HG03135 (cell line): Measurements from ENCODE around the gene ZNF814.
"Not testable (repeated sequence)": the region's sequence is repeated elsewhere in the genome, so short reads cannot be mapped to it uniquely, and the experiment has no call there.

Source experiments
- ATAC-seq: cut with Tn5 transposase; IDR thresholded peaks from one replicate; pipeline ENCODE4 v1.9.1; 2021; ENCODE audit warnings: mild to moderate bottlenecking, moderate library complexity; ENCODE audit not compliant: unreplicated experiment

The ZNF814 gene

DNA sequence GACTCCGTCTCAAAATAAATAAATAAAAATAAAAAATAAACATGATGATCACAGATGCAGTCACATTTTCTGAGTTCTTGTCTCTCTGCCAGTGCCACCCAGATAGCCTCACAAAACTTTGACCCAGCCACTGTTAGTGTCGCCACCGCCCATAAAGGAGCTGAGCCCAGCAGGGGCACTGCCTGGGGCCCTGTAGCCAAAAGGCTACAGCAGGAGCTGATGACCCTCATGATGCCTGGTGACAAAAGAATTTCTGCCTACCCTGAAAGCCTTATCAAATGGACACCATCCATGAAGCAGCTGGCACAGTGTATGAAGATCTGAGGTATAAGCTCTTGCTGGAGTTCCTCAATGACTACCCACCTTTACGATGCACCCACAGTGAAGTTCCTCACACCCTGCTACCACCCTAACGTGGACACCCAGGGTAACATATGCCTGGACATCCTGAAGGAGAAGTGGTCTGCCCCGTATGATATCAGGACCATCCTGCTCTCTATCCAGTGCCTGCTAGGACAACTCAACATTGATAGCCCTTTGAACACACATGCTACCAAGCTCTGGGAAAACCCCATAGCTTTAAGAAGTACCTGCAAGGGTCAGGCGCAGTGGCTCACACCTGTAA lies 20.9 kb downstream of the ZNF814 start:
- no peak for ATAC-seq

DNA sequence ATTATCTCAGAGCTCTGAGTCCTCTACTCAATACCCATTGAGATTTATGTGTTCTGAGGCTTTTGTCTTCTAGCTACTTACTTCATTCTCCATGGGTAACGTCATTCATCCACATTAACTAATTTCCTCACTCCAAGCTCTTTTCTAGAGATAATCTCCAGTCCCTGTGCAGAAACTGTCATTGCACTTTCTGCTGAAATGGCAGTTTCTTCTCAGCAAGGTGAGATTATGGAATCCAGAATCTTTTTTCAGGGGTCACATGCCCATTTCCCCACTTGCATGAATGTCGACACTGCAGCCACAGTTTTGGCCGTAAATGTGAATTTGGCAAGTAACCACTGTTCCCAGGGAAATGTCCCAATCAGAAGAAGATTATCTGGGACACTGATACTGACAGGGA lies 26.5 kb downstream of the ZNF814 start:
- not testable (repeated sequence) for ATAC-seq

DNA sequence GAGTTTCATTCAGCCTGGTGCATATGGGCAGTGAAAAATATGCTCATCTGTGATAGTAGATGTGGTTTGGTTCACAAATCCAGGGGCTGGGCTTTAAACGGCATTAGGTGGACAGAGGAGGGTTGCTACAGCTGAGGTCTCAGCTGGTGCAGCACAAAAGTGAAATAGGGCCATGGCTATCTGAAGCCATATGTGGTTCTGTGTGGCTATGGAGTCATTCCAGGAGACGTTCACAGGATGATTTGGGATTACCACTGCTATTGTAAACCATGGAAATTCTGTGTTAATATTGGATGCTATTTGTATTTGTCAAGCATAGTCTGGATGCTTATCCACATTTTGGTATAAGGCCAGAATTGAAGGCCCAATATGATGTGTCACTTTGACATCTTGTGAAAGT lies 34.7 kb downstream of the ZNF814 start:
- ATAC-seq, result not testable (repeated sequence)

DNA sequence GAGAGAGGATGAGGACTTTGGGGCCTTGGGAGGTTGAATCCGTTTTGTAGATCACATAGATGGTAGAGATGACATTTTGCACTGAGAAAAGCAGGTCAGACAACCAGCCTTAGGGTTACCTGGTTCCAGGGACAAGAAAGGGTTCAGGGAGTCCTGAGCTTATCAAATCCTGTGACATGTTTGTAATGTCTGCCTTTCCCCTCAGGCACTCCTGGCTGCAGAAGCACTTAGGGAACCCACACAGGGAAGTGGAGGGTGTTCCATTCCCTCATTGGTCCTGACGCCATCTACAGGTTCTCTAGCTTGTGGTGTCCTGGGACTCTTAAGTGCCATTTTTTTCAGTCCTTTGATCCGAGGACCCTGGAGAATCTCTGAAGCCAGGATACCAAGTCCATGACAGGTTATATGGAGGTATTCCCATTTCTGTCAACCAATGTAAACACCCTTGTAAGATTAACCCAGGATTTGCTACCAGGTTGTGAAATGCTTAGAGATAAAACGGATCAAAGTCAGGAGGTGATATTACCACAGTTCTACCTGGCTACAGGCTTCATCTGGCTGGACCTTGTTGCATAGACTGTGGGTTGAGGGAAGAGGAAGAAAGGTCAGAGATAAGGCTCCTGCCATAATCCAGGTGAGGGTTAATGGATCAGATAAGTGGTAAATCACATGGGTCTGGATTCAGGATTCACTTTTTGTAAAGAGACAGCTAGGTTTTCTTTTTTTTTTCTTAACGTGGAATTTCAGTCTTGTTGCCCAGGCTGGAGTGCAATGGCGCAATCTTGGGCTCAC lies 36.8 kb downstream of the ZNF814 start:
- not testable (repeated sequence) for ATAC-seq

DNA sequence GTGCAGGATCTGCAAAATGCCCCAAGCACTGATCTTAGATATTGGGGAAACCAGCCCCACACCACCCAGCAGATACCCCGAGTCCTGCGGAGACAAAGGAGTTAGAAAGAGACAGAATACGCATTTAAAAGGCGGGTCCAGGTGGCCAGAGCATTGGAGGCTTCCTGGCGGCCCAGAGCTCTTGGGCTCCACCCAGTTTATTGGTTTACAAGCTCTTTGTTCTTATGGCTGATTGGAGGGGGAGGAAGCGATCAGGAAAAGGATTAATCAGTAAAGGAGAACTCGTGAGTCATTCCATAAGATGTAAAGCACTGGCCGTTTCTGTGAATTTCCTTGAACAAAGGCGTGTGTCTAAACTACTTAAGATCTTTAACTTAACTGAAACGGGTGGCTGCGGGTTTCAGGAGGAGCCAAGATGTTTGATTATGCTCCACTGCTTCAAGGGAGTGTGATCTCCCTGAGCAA lies 38.3 kb downstream of the ZNF814 start:
- no peak for ATAC-seq

DNA sequence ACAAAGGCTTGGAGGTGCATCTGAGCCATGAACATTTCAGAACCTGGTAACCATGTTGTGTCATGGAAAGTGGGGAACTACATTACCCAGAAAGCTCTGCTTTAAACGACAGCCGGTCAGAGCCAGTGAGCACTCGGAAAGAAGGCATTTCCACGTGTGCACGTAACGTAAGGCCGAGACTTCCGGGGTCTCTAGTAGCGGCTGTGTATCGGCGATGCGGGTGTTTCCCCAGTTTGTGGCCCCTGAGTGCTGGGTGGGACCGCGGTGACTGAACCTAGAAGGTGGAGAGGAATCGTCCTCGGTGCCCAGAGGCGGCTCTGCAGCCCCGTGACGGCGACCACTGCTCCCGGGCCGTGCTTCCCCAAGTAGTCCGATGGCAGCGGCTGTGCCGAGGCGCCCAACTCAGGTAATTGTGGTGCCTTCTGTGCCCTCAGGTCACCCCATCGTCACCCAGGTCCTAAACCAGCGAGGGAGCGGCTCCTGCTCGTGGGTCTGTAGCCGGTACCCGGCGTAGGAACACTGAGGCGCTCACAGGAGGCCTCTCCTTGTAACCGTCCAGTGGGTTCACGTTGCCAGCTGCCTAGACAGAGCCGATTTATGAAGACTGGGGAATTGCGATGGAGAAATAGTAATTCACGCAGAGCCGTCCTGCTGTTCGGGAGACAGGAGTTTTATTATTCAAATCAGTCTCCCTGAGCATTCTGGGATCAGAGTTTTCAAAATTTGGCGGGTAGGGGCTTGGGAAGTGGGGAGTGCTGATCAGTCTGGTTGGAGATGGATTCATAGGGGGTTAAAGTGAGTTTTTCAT lies 39.0 kb downstream of the ZNF814 start, which contains the start of gene ZNF587:
TSS of gene ZNF587 (plus strand) at position 194 of the 808 bp plus-strand sequence. CDS start at position 374, 180 bp downstream.
- ATAC-seq, result peak; percentile 95

DNA sequence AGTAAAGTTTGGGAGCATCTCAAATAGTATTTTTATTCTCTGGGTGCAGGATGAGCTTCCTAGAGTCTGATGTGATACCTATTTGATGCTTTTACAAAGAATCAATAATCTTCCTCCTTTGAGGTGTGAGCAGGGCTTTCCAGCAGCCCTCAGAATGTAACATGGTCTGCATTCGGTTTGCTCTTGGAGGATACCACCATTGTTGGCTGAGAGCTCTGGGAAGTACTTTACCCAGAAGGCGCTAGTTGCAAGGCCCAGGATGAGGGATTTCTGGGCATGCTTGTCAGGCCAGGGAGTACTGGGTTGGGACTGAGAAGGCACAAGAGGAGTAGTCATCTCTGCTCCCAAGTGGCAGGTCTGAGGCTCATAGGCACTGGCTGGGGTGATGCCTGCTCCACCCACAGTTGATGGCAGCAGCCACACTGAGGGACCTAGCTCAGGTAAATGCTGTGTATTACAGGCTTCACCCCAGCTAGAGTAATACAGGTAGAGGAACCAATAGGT lies 39.6 kb downstream of the ZNF814 start:
- ATAC-seq, result not testable (repeated sequence)

DNA sequence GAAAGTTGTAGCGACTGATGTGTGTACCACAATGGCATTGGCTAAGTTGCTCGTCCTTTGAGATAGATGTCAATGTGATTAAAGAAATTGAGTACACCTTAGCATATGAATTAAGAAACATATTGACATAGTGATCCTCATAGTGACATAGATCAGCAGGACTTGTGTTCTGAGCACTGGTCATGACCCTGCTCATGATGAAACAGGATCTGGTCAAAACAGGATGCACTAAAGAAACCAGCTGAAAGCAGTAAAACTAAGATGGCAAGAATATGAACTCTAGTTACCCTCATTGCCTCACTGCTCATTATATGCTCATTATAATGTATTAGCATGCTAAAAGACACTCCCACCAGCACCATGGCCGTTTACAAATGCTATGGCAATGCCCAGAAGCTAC lies 41.7 kb downstream of the ZNF814 start:
- not testable (repeated sequence) for ATAC-seq

DNA sequence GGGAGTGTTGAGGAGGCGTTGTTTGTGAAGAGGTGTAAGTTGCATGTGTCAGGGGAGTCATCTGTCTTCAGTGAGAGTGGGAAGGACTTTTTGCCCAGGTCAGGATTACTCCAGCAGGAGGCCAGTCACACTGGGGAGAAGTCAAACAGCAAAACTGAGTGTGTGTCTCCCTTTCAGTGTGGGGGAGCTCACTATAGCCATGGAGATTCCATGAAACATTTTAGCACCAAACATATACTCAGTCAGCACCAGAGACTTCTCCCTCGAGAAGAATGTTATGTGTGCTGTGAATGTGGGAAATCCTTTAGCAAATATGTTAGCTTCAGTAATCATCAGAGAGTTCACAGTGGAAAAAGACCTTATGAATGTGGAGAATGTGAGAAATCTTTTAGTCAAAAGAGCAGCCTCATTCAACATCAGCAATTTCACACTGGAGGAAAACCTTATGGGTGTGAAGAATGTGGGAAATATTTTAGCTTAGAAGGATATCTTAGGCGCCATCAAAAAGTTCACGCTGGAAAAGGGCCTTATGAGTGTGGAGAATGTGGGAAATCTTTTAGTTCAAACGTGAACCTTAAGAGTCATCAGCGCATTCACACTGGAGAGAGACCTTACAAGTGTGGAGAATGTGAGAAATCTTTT lies 47.6 kb downstream of the ZNF814 start:
- ATAC-seq, result no peak

DNA sequence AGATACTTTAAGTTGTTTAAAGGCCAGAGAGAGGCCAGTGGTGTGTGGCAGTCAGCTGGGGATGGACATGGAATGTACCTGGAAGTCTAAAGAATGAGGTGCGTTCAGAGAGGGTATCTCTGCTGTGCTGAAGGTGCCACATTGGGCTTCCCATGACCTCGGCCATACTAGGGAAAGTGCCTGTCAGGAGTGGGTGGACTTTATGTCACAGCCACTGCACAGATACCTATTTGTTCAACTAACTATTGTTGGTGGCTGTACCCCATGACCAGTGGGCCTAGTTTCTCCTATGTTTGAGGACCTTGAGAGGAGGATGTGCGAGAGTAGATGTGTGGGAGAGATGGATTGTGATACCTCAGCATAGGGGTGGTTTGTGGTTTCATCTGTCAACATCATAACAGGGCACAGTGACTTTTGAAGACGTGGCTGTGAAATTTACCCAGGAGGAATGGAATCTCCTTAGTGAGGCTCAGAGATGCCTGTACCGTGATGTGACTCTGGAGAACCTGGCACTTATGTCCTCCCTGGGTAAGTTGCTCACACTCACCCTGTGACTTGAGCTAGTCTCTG lies 50.1 kb downstream of the ZNF814 start:
- ATAC-seq, result not testable (repeated sequence)

DNA sequence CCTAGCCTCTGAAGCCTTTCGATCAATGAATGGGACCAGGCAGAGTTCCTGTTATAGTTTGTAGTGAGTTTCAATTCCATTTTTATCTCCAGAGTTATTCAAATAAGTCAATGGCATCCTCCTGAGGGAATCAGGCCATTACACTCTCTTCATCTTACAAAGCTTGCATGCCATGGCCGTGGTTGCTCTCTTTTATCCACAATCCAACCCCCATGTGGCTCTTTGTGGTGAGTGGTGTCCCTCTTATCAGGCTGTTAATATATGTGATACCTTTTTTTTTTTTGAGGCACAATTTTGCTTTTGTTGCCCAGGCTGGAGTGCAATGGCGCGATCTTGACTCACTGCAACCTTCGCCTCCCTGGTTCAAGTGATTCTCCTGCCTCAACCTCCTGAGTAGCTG lies 51.8 kb downstream of the ZNF814 start:
- ATAC-seq, result not testable (repeated sequence)

DNA sequence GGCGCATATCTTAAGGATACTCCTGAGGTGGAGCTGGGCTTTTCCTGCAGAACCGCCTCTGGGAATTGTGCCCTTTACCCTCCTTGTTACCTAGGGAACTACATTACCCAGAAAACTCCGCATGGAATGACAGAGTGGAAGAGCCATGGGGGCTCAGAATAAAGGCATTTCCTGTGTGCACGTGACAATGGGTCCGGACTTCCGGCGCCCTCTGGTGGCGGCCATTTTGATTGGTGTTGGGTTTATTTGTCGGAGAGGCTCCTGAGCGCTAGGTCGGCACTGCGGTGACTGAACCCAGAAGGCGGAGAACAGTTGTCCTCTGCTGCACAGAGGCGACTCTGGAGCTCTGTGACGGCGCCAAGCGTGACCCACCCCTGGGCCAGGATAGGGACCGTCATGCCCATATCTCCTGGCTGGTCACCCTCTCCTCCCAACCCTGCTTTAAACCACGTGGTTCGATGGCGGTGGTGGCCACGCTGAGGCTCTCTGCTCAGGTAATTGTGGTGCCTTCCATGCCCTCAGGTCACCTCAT lies 58.7 kb downstream of the ZNF814 start, which contains the start of gene ZNF587B:
TSS of gene ZNF587B (plus strand) at position 229 of the 532 bp plus-strand sequence. CDS start at position 459, 230 bp downstream.
- ATAC-seq, result no peak

DNA sequence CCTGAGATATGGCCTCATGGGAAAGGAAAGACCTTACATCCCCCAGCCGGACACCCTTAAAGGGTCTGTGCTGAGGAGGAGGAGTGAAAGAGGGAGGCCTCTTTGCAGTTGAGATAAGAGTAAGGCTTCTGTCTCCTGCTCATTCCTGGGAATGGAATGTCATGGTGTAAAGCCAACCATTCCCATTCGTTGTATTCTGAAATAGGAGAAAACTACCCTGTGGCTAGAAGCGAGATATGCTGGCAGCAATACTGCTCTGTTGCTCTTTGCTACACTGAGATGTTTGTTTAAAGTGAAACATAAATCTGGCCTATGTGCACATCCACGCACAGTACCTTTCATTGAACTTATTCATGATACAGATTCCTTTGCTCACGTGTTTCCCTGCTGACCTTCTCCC lies 59.5 kb downstream of the ZNF814 start:
- no peak for ATAC-seq

DNA sequence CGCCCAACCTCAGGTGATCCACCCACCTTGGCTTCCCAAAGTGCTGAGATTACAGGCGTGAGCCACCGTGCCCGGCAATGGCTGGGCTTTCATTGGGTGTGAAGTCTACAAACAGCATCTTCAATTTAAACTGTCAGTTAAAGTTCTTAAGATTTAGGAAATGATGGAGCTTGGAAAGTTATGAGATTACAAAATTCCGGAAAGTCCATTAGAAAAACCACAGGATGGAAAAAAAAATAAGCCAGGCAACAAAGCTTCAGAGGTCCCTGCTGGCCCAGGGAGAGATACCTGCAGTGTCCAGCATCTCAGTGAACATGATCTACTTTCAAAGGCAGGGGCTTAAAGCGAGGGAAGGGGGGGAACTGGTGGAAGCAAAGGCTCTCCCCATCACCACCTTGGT lies 63.3 kb downstream of the ZNF814 start:
- no peak for ATAC-seq

DNA sequence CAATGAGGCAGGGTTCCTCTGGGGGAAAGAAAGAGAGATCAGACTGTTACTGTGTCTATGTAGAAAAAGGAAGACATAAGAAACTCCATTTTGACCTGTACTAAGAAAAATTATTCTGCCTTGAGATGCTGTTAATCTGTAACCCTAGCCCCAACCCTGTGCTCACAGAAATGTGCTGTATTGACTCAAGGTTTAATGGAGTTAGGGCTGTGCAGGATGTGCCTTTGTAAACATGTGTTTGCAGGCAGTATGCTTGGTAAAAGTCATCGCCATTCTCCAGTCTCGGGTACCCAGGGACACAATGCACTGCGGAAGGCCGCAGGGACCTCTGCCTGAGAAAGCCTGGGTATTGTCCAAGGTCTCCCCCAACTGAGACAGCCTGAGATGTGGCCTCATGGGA lies 65.2 kb downstream of the ZNF814 start:
- not testable (repeated sequence) for ATAC-seq

DNA sequence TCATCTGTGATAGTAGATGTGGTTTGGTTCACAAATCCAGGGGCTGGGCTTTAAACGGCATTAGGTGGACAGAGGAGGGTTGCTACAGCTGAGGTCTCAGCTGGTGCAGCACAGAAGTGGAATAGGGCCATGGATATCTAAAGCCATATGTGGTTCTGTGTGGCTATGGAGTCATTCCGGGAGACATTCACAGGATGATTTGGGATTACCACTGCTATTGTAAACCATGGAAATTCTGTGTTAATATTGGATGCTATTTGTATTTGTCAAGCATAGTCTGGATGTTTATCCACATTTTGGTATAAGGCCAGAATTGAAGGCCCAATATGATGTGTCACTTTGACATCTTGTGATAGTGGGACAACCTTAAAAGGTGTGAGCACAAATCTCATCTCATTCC lies 65.7 kb downstream of the ZNF814 start:
- not testable (repeated sequence) for ATAC-seq

DNA sequence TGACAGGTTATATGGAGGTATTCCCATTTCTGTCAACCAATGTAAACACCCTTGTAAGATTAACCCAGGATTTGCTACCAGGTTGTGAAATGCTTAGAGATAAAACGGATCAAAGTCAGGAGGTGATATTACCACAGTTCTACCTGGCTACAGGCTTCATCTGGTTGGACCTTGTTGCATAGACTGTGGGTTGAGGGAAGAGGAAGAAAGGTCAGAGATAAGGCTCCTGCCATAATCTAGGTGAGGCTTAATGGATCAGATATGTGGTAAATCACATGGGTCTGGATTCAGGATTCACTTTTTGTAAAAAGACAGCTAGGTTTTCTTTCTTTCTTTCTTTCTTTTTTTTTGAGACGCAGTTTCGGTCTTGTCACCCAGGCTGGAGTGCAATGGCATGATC lies 67.3 kb downstream of the ZNF814 start:
- ATAC-seq, result not testable (repeated sequence)

DNA sequence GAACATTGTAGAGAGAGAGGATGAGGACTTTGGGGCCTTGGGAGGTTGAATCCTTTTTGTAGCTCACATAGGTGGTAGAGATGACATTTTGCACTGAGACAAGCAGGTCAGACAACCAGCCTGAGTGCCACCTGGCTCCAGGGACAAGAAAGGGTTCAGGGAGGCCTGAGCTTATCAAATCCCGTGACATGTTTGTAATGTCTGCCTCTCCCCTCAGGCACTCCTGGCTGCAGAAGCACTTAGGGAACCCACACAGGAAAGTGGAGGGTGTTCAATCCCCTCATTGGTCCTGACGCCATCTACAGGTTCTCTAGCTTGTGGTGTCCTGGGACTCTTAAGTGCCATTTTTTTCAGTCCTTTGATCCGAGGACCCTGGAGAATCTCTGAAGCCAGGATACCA lies 67.7 kb downstream of the ZNF814 start:
- ATAC-seq, result not testable (repeated sequence)

DNA sequence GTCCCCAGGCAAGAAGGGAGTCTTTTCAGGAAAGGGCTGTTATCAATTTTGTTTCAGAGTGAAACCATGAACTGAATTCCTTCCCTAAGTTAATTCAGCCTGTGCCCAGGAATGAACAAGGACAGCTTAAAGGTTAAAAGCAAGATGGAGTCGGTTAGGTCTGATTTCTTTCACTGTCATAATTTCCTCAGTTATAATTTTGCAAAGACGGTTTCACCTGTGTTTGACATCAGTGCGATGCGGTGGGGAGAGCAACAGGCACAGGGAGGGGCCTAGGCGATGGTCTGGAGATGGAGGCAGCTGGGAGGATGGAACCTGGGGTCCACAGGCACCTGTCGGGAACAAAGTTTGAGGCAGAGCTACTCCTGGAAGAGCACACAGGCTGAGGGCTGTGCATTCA lies 68.2 kb downstream of the ZNF814 start:
- ATAC-seq, result no peak
